ENCODE data around the gene EYS.

Gene EYS

GRCh38 chr6:63671098-63671754, 2035.8 kb downstream of the EYS start:
- DNase-seq (ENCODE audit: low spot score): no peak
